Retinal pigment epithelial cell (primary cell): ENCODE results near the gene MAPK14.
"Not testable (repeated sequence)": the region's sequence is repeated elsewhere in the genome, so short reads cannot be mapped to it uniquely, and the experiment has no call there.

ENCODE experiments used
- DNase-seq: peaks from one replicate; pipeline ENCODE4 v3.0.0-alpha.2; 2010; ENCODE audit warnings: low read depth
- H3K4me3 ChIP-seq: 2 replicates; pipeline ENCODE4 v1.5.1; 2011; ENCODE audit warnings: mild to moderate bottlenecking, low read length, control low read depth, moderate library complexity
- CTCF ChIP-seq: conservative IDR thresholded peaks from 2 replicates; pipeline ENCODE4 v1.5.1; 2011; ENCODE audit warnings: low read depth, low read length, control low read depth, inconsistent platforms

MAPK14 gene

GRCh38 chr6:36075656-36076055 is 48.0 kb downstream of the MAPK14 start:
- H3K4me3 ChIP-seq = no peak overlapping the region
- no peak for DNase-seq
- peak; percentile 34 for TF ChIP-seq CTCF

- no peak for TF ChIP-seq CTCF
- H3K4me3 ChIP-seq = no peak overlapping the region
- DNase-seq = no peak
These were observed 48.8 kb downstream of the MAPK14 start for GRCh38 chr6:36076178-36077063.

- no peak overlapping the region for H3K4me3 ChIP-seq
- DNase-seq = no peak
- no peak for TF ChIP-seq CTCF
These were observed 50.6 kb downstream of the MAPK14 start for GRCh38 chr6:36078159-36078558.

GRCh38 chr6:36079601-36080000 is 52.0 kb downstream of the MAPK14 start:
- H3K4me3 ChIP-seq = no peak overlapping the region
- no peak for DNase-seq
- no peak for TF ChIP-seq CTCF

- no peak for DNase-seq
- no peak for TF ChIP-seq CTCF
These were observed 54.7 kb downstream of the MAPK14 start for GRCh38 chr6:36082318-36082717.

GRCh38 chr6:36083446-36083845 is 55.8 kb downstream of the MAPK14 start:
- no peak for DNase-seq
- no peak overlapping the region for H3K4me3 ChIP-seq
- TF ChIP-seq CTCF = no peak

More at GRCh38 chr6:36082318-36082717, 54.7 kb downstream of the MAPK14 start:
- H3K4me3 ChIP-seq = no peak overlapping the region

- H3K4me3 ChIP-seq, DNase-seq: not testable (repeated sequence)
These were observed 60.6 kb downstream of the MAPK14 start for GRCh38 chr6:36088204-36088603.
